ENCODE results near the gene SIRT7. TPM values are rescaled to one million over a fixed set of nuclear protein-coding genes. Genes with fewer than 3 reads are reported as not detected.

Gene SIRT7
- total RNA-seq, 4 donors from 2014 or later = 0.77 to 87.1 (median 14.6) TPM

- Histone ChIP-seq H3K27me3 (no peaks in the 10 kb centered on the region), H3K9me3 (no peaks in the 10 kb centered on the region), H3K36me3 (no peaks in the 10 kb centered on the region), H3K4me1 (peaks cover 0 to 34% of the 10 kb centered on the region in 2 donors), H3K27ac (peak overlapping the region; percentile 96 to 97), H3K4me3 (no peak overlapping the region)
- TF ChIP-seq POLR2A (IDR thresholded peaks at IDR 0.05) (no peak), CTCF (IDR thresholded peaks at IDR 0.05) (no peak)
- no peak for DNase-seq
- intact Hi-C loops (cut with DNase I; ENCODE audit: low total_unique reads) = no loop called here
Observed at GRCh38 chr17:81867170-81867990, 50.6 kb downstream of the SIRT7 start.

- H3K4me1 ChIP-seq = peaks cover 4 to 34% of the 10 kb centered on the region in 2 donors
- DNase-seq = no peak
- H3K27ac ChIP-seq = peak overlapping the region in 1 of 2 donors; percentile 97
- H3K9me3 ChIP-seq = no peaks in the 10 kb centered on the region
- TF ChIP-seq CTCF (IDR thresholded peaks at IDR 0.05) (no peak), POLR2A (IDR thresholded peaks at IDR 0.05) (no peak)
- H3K36me3 ChIP-seq = no peaks in the 10 kb centered on the region
- intact Hi-C loops (cut with DNase I; ENCODE audit: low total_unique reads) = no loop called here
- H3K27me3 ChIP-seq = no peaks in the 10 kb centered on the region
- no peak overlapping the region for H3K4me3 ChIP-seq
Observed at GRCh38 chr17:81866440-81867169, 51.4 kb downstream of the SIRT7 start.

GRCh38 chr17:81865733-81866439 lies 52.1 kb downstream of the SIRT7 start:
- Histone ChIP-seq H3K4me3 (no peak overlapping the region), H3K9me3 (no peaks in the 10 kb centered on the region), H3K4me1 (peaks cover 4 to 34% of the 10 kb centered on the region in 2 donors), H3K27me3 (no peaks in the 10 kb centered on the region), H3K27ac (no peak overlapping the region), H3K36me3 (no peaks in the 10 kb centered on the region)
- DNase-seq = peak in 1 of 2 donors; percentile 44
- TF ChIP-seq CTCF (IDR thresholded peaks at IDR 0.05) (no peak), POLR2A (IDR thresholded peaks at IDR 0.05) (no peak)
- intact Hi-C loops (cut with DNase I; ENCODE audit: low total_unique reads) = no loop called here

- H3K27ac ChIP-seq = no peak overlapping the region
- peaks cover 4 to 34% of the 10 kb centered on the region in 2 donors for H3K4me1 ChIP-seq
- no peaks in the 10 kb centered on the region for H3K36me3 ChIP-seq
Observed at GRCh38 chr17:81865358-81865732, 52.6 kb downstream of the SIRT7 start.

More at GRCh38 chr17:81865358-81865732, 52.6 kb downstream of the SIRT7 start:
- Histone ChIP-seq H3K4me3 (no peak overlapping the region), H3K9me3 (no peaks in the 10 kb centered on the region), H3K27me3 (no peaks in the 10 kb centered on the region)
- TF ChIP-seq CTCF (IDR thresholded peaks at IDR 0.05) (no peak), POLR2A (IDR thresholded peaks at IDR 0.05) (no peak)
- intact Hi-C loops (cut with DNase I; ENCODE audit: low total_unique reads) = no loop called here
- DNase-seq = no peak
